Ishikawa (cell line): ENCODE data around the gene MAST4.

Source experiments
- CEBPB ChIP-seq: IDR thresholded peaks from 2 replicates; pipeline ENCODE4 v1.6.1; 2012
- CREB1 ChIP-seq: IDR thresholded peaks from 2 replicates; pipeline ENCODE4 v1.6.1; 2012; ENCODE audit warnings: low read depth
- EGR1 ChIP-seq: IDR thresholded peaks from 2 replicates; pipeline ENCODE4 v1.6.1; 2012
- EP300 ChIP-seq: IDR thresholded peaks from 2 replicates; pipeline ENCODE4 v1.6.1; 2012; ENCODE audit warnings: borderline replicate concordance
- FOXM1 ChIP-seq: IDR thresholded peaks from 2 replicates; pipeline ENCODE4 v1.6.1; 2012; ENCODE audit warnings: low read depth, borderline replicate concordance
- NFIC ChIP-seq: IDR thresholded peaks from 2 replicates; pipeline ENCODE4 v1.6.1; 2012
- RAD21 ChIP-seq: IDR thresholded peaks from 2 replicates; pipeline ENCODE4 v1.6.1; 2012; ENCODE audit warnings: low read depth
- REST ChIP-seq: IDR thresholded peaks from 2 replicates; pipeline ENCODE4 v1.6.1; 2012; ENCODE audit warnings: low read depth, mild to moderate bottlenecking
- TAF1 ChIP-seq: IDR thresholded peaks from 2 replicates; pipeline ENCODE4 v1.6.1; 2012; ENCODE audit warnings: low read depth, mild to moderate bottlenecking
- TCF12 ChIP-seq: IDR thresholded peaks from 2 replicates; pipeline ENCODE4 v1.6.1; 2012; ENCODE audit warnings: low read depth
- TEAD4 ChIP-seq: IDR thresholded peaks from 2 replicates; pipeline ENCODE4 v1.6.1; 2012
- USF1 ChIP-seq: IDR thresholded peaks from 2 replicates; pipeline ENCODE4 v1.6.1; 2012
- YY1 ChIP-seq: IDR thresholded peaks from 2 replicates; pipeline ENCODE4 v1.6.1; 2012; ENCODE audit warnings: low read depth
- ZBTB7A ChIP-seq: IDR thresholded peaks from 2 replicates; pipeline ENCODE4 v1.6.1; 2012; ENCODE audit warnings: low read depth
- TF ChIP-seq, protein P1 (sequence below): IDR thresholded peaks from 2 replicates; pipeline ENCODE4 v1.6.1; 2012

The MAST4 gene

DNA sequence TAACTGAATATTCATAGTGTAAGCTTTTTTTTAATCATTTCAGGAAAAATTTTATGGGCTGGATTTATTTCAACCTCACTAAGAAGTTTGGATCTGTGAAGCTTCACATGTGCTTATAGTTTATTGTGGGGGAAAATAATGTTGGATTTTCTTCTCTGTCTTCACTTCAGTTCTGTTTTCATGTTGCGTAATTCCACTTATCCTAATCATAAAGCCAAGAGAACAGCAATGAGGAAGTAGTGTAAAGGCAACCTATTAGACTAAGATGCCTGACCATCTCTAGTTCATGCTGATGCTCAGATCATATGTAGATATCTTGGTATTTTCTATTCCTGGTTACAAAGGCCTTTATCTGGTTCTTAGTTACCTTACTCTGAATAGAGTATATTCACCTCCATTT lies 550.4 kb downstream of the MAST4 start:
- TF ChIP-seq RAD21 (no peak), REST (no peak), TEAD4 (no peak), FOXM1 (no peak), EP300 (no peak), YY1 (no peak), NFIC (no peak), CREB1 (no peak), USF1 (no peak), TAF1 (no peak), ZBTB7A (no peak), CEBPB (no peak), EGR1 (no peak), TCF12 (no peak)
- TF ChIP-seq, protein P1, sequence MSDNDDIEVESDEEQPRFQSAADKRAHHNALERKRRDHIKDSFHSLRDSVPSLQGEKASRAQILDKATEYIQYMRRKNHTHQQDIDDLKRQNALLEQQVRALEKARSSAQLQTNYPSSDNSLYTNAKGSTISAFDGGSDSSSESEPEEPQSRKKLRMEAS = no peak

DNA sequence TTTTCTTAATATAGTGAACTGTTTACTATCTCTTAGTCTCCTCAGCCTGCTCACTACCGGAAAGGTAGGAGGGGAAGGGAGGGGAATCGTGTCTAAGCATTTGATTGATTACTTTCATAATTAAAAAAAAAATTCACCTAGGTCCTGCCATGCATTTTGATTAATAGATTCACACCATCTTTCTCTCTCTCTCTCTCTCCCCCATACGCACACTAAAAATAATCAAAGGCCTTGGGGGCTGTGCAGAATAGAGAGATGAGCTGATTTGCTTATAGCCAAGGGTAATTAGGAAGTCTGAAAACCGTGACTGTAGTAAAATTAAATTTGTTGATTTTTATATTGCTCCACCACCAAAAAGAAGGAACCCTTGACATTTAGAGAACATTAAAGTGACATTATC lies 550.8 kb downstream of the MAST4 start:
- TF ChIP-seq TEAD4 = no peak
- TF ChIP-seq USF1 = no peak
- no peak for TF ChIP-seq EGR1
- TF ChIP-seq CEBPB = no peak
- TF ChIP-seq, protein P1 = no peak
- TF ChIP-seq ZBTB7A = no peak
- no peak for TF ChIP-seq RAD21
- no peak for TF ChIP-seq TAF1
- TF ChIP-seq YY1 = no peak

- no peak for TF ChIP-seq RAD21
- TF ChIP-seq CEBPB = no peak
- TF ChIP-seq YY1 = no peak
- no peak for TF ChIP-seq TCF12
- TF ChIP-seq NFIC = no peak
Measured at GRCh38 chr5:67147760-67148159, 551.6 kb downstream of the MAST4 start.

GRCh38 chr5:67149057-67149950 lies 553.1 kb downstream of the MAST4 start:
- no peak for TF ChIP-seq RAD21
- TF ChIP-seq NFIC = no peak
- no peak for TF ChIP-seq YY1
- TF ChIP-seq REST = no peak
- TF ChIP-seq CREB1 = no peak

GRCh38 chr5:67149951-67150523 lies 553.8 kb downstream of the MAST4 start:
- TF ChIP-seq ZBTB7A = no peak
- no peak for TF ChIP-seq FOXM1
- TF ChIP-seq RAD21 = peak; percentile 51
- TF ChIP-seq, protein P1 = no peak
- no peak for TF ChIP-seq NFIC
- TF ChIP-seq REST = no peak
- TF ChIP-seq USF1 = no peak
